Smooth muscle cell of the brain vasculature (primary cell): ENCODE data around the gene SUPV3L1.
"Not testable (repeated sequence)": the region's sequence is repeated elsewhere in the genome, so short reads cannot be mapped to it uniquely, and the experiment has no call there.

Source experiments
- DNase-seq: peaks from one replicate; pipeline ENCODE4 v3.0.0-alpha.2; 2012; ENCODE audit warnings: low read depth, low spot score

The SUPV3L1 gene

GRCh38 chr10:69179743-69180524 lies at the start of gene SUPV3L1:
Gene SUPV3L1, plus strand, starts transcription at chr10:69180234. Its CDS starts 58 bp downstream, at chr10:69180292.
- peak; percentile 92 for DNase-seq

GRCh38 chr10:69130251-69130650 lies 49.8 kb upstream of the SUPV3L1 start:
- DNase-seq: no peak

GRCh38 chr10:69139961-69140360 lies 40.1 kb upstream of the SUPV3L1 start:
- no peak for DNase-seq

GRCh38 chr10:69141304-69141703 lies 38.7 kb upstream of the SUPV3L1 start:
- no peak for DNase-seq

- DNase-seq: not testable (repeated sequence)
Observed at GRCh38 chr10:69142074-69142473, 38.0 kb upstream of the SUPV3L1 start.

GRCh38 chr10:69142983-69143382 lies 37.1 kb upstream of the SUPV3L1 start:
- no peak for DNase-seq

GRCh38 chr10:69145329-69145728 lies 34.7 kb upstream of the SUPV3L1 start:
- no peak for DNase-seq

- DNase-seq: no peak
Observed at GRCh38 chr10:69145864-69146263, 34.2 kb upstream of the SUPV3L1 start.

- DNase-seq: no peak
Observed at GRCh38 chr10:69146759-69147158, 33.3 kb upstream of the SUPV3L1 start.

GRCh38 chr10:69151984-69152383 lies 28.1 kb upstream of the SUPV3L1 start:
- DNase-seq: no peak

- DNase-seq: no peak
Observed at GRCh38 chr10:69153227-69153626, 26.8 kb upstream of the SUPV3L1 start.

GRCh38 chr10:69160809-69161241 lies 19.2 kb upstream of the SUPV3L1 start:
- no peak for DNase-seq

GRCh38 chr10:69168493-69168892 lies 11.5 kb upstream of the SUPV3L1 start:
- no peak for DNase-seq

- DNase-seq: no peak
Observed at GRCh38 chr10:69172241-69172982, 7.6 kb upstream of the SUPV3L1 start.

- DNase-seq: not testable (repeated sequence)
Observed at GRCh38 chr10:69175326-69175725, 4.7 kb upstream of the SUPV3L1 start.

- DNase-seq: no peak
Observed at GRCh38 chr10:69176823-69177222, 3.2 kb upstream of the SUPV3L1 start.

- DNase-seq: no peak
Observed at GRCh38 chr10:69179089-69179742, 818 bp upstream of the SUPV3L1 start.

- no peak for DNase-seq
Observed at GRCh38 chr10:69180525-69181204, 631 bp downstream of the SUPV3L1 start.

- no peak for DNase-seq
Observed at GRCh38 chr10:69181433-69181832, 1.4 kb downstream of the SUPV3L1 start.

- DNase-seq: no peak
Observed at GRCh38 chr10:69182005-69182404, 2.0 kb downstream of the SUPV3L1 start.

GRCh38 chr10:69186524-69186923 lies 6.5 kb downstream of the SUPV3L1 start:
- no peak for DNase-seq

- no peak for DNase-seq
Observed at GRCh38 chr10:69201045-69201444, 21.0 kb downstream of the SUPV3L1 start.
